HCT116 (cell line): ENCODE data around the gene AEBP1. TPM values are rescaled to one million over a fixed set of nuclear protein-coding genes. Genes with fewer than 3 reads are reported as not detected.

Experiments used
- ATAC-seq: fragments of 200-7000 bp; cut with Tn5 transposase; 2 replicates; pipeline ENCODE4 v1.9.1; 2020; ENCODE audit warnings: mild to moderate bottlenecking, moderate library complexity
- BruUV-seq: library from RNA; stranded (reverse); fragments of 400-500 nt; replicated peaks from 2 replicates; lab custom pipeline; 2021; lab: Mats Ljungman, UMichigan
- CTCF ChIA-PET: fragments of 300-600 bp; sonication (Branson Sonifier 250); formaldehyde crosslinking; loops from one replicate; lab custom pipeline; 2021; ENCODE audit warnings: antibody characterized with exemption; lab: Charles Lee
- POLR2A ChIA-PET: fragments of 300-600, 350-600 bp; sonication (Branson Sonifier 250); formaldehyde crosslinking; loops from one replicate; lab custom pipeline; 2021; ENCODE audit warnings: antibody characterized with exemption; lab: Charles Lee
- RAD21 ChIA-PET, 2 experiments: fragments of 300-600 bp; sonication (Branson Sonifier 250); formaldehyde crosslinking; loops; one replicate each; lab custom pipeline; 2023; ENCODE audit warnings: low total read pairs in 2 of 2; ENCODE audit not compliant: uncharacterized antibody in 2 of 2, unreplicated experiment in 2 of 2, low non-redundant PET in 1 of 2; lab: Charles Lee
- DNase-seq: peaks from one replicate; pipeline ENCODE4 v3.0.0-alpha.2; 2010; ENCODE audit warnings: low read depth, low spot score
- H2AFZ ChIP-seq: fragments of 200-600 bp; shearing (Covaris generic), sonication (generic); 2 replicates; pipeline ENCODE4 v1.6.1; 2017; ENCODE audit warnings: low read depth, mixed run types, mixed read lengths, antibody characterized with exemption, low read length; ENCODE audit not compliant: poor library complexity, severe bottlenecking
- H3K27ac ChIP-seq: 2 replicates; pipeline ENCODE4 v1.5.1; 2012; ENCODE audit warnings: low read depth, low read length
- H3K27me3 ChIP-seq: fragments of 200-600 bp; sonication (generic); 2 replicates; pipeline ENCODE4 v1.6.1; 2016; ENCODE audit warnings: mixed run types, low read length, mixed read lengths; ENCODE audit not compliant: insufficient read depth
- H3K36me3 ChIP-seq, 2 experiments: fragments of 200-500 bp in 1 of 2; fragments of 200-600 bp in 1 of 2; sonication (Bioruptor generic) in 1 of 2; sonication (generic) in 1 of 2; 2 replicates each; pipeline versions ENCODE4 v1.5.1 to v1.6.1; 2014 to 2016; ENCODE audit warnings: low read length in 2 of 2, inconsistent platforms in 1 of 2, mixed read lengths in 1 of 2, mixed run types in 1 of 2; ENCODE audit not compliant: insufficient read depth in 2 of 2, control insufficient read depth in 1 of 2
- H3K4me1 ChIP-seq, 2 experiments: fragments of 200-600 bp in 1 of 2; sonication (generic) in 1 of 2; 2 replicates each; pipeline versions ENCODE4 v1.5.1 to v1.6.1; 2012 to 2017; ENCODE audit warnings: low read length in 2 of 2, inconsistent platforms in 1 of 2, mild to moderate bottlenecking in 1 of 2, mixed read lengths in 1 of 2, mixed run types in 1 of 2, moderate library complexity in 1 of 2; ENCODE audit not compliant: insufficient read depth in 2 of 2, control insufficient read depth in 1 of 2
- H3K4me2 ChIP-seq: fragments of 200-600 bp; sonication (generic); 2 replicates; pipeline ENCODE4 v1.6.1; 2017; ENCODE audit warnings: mixed run types, low read length, mixed read lengths
- H3K4me3 ChIP-seq, 2 experiments: fragments of 200-600 bp in 1 of 2; sonication (generic) in 1 of 2; replicated peaks in 1 of 2; 2 replicates each; pipeline ENCODE4 v1.5.1; 2011 to 2016; ENCODE audit warnings: low read length in 2 of 2, control low read depth in 1 of 2, low read depth in 1 of 2, mild to moderate bottlenecking in 1 of 2, mixed read lengths in 1 of 2, mixed run types in 1 of 2
- H3K79me2 ChIP-seq: fragments of 200-600 bp; sonication (generic); 2 replicates; pipeline ENCODE4 v1.6.1; 2017; ENCODE audit warnings: mild to moderate bottlenecking, mixed run types, low read length, moderate library complexity, mixed read lengths; ENCODE audit not compliant: insufficient read depth
- H3K9ac ChIP-seq: fragments of 200-600 bp; sonication (generic); 2 replicates; pipeline ENCODE4 v1.6.1; 2016; ENCODE audit warnings: low read length, mixed read lengths
- H3K9me2 ChIP-seq: fragments of 200-600 bp; sonication (generic), shearing (Covaris generic); 2 replicates; pipeline ENCODE4 v1.6.1; 2017; ENCODE audit warnings: mixed run types, mild to moderate bottlenecking, moderate library complexity; ENCODE audit not compliant: insufficient read depth
- H3K9me3 ChIP-seq, 2 experiments: fragments of 200-500 bp in 1 of 2; fragments of 200-600 bp in 1 of 2; sonication (Bioruptor generic) in 1 of 2; sonication (generic) in 1 of 2; 2 replicates each; pipeline ENCODE4 v1.6.1; 2014 to 2017; ENCODE audit warnings: low read length in 2 of 2, mixed read lengths in 2 of 2, inconsistent platforms in 1 of 2, low read depth in 1 of 2, mild to moderate bottlenecking in 1 of 2, mixed run types in 1 of 2, moderate library complexity in 1 of 2; ENCODE audit not compliant: control insufficient read depth in 1 of 2, insufficient read depth in 1 of 2
- H4K20me1 ChIP-seq: fragments of 200-600 bp; sonication (generic), shearing (Covaris generic); 2 replicates; pipeline ENCODE4 v1.6.1; 2017; ENCODE audit warnings: mixed run types, mild to moderate bottlenecking, moderate library complexity; ENCODE audit not compliant: insufficient read depth
- EGR1 ChIP-seq: IDR thresholded peaks from 2 replicates; pipeline ENCODE4 v1.6.1; 2012; ENCODE audit warnings: low read depth
- FOSL1 ChIP-seq: IDR thresholded peaks from 2 replicates; pipeline ENCODE4 v1.6.1; 2012; ENCODE audit warnings: low read depth
- TCF7L2 ChIP-seq: IDR thresholded peaks from 2 replicates; pipeline ENCODE4 v1.7.0; 2011; ENCODE audit warnings: borderline replicate concordance, inconsistent platforms; ENCODE audit not compliant: insufficient read depth, insufficient read length; ENCODE audit errors: extremely low read depth
- ZBTB33 ChIP-seq: IDR thresholded peaks from 2 replicates; pipeline ENCODE4 v1.6.1; 2011; ENCODE audit warnings: mild to moderate bottlenecking, low read length, moderate library complexity; ENCODE audit not compliant: insufficient replicate concordance; ENCODE audit errors: extremely low read depth
- ZFX ChIP-seq: fragments of 450-650 bp; IDR thresholded peaks from 2 replicates; pipeline ENCODE4 v1.6.1; 2017
- intact Hi-C: fragments of 100-400 bp; cut with micrococcal nuclease; formaldehyde crosslinking; loops from 2 replicates; pipeline ENCODE4 v1.10.0; 2022
- total RNA-seq: library from RNA; stranded (reverse); gene quantifications from one replicate; pipeline ENCODE4 v1.2.1, GENCODE V29; 2021; ENCODE audit not compliant: unreplicated experiment

AEBP1 gene
- total RNA-seq, 1 experiment from 2014 or later = 0.49 TPM

GRCh38 chr7:44106311-44107065 lies 2.3 kb downstream of the AEBP1 start:
- POLR2A ChIA-PET = no interaction called here
- H3K4me3 ChIP-seq = no peak overlapping the region
- DNase-seq (no peak), ATAC-seq (no peak)
- H3K27me3 ChIP-seq = no peaks in the 10 kb centered on the region
- no TSS peak for BruUV-seq
- TF ChIP-seq EGR1 (no peak), ZBTB33 (no peak), ZFX (no peak), TCF7L2 (no peak), FOSL1 (no peak)
- H3K27ac ChIP-seq = no peak overlapping the region
- CTCF ChIA-PET = no interaction called here
- no peaks in the 10 kb centered on the region for H3K9me2 ChIP-seq
- H3K9me3 ChIP-seq = no peaks in the 10 kb centered on the region
- peaks cover 0 to 6% of the 10 kb centered on the region in 2 experiments; a peak in 2 of 4 replicates for H3K4me1 ChIP-seq
- H4K20me1 ChIP-seq = no peaks in the 10 kb centered on the region
- H2AFZ ChIP-seq = no peak overlapping the region
- intact Hi-C loops = no loop called here
- no peak overlapping the region for H3K9ac ChIP-seq
- no peaks in the 10 kb centered on the region for H3K79me2 ChIP-seq
- H3K4me2 ChIP-seq = no peak overlapping the region
- no peaks in the 10 kb centered on the region for H3K36me3 ChIP-seq
- RAD21 ChIA-PET = no interaction called here
